RCC 7860 (cell line): ENCODE measurements around the gene PRKAG1.
A peak's percentile ranks its signal among the peaks of the same experiment; 100 is the strongest.
"Not testable (repeated sequence)": the region's sequence is repeated elsewhere in the genome, so short reads cannot be mapped to it uniquely, and the experiment has no call there.

Experiments used
- DNase-seq: peaks from one replicate; pipeline ENCODE4 v3.0.0-alpha.2; 2015; ENCODE audit warnings: low spot score
- FAIRE-seq: peaks from 2 replicates; lab custom pipeline; 2012; peaks lifted over from hg19 to GRCh38; lab: Jason Lieb, UNC

PRKAG1 gene

GRCh38 chr12:49018261-49019119 lies at the start of gene PRKAG1:
Gene PRKAG1, minus strand, starts transcription at chr12:49018776. Its CDS starts 36 bp downstream, at chr12:49018740.
- DNase-seq (peak; percentile 81), FAIRE-seq (no peak)

GRCh38 chr12:49066120-49066519 lies 47.5 kb upstream of the PRKAG1 start:
- no peak for DNase-seq
- FAIRE-seq: no peak

GRCh38 chr12:49064767-49065152 lies 46.2 kb upstream of the PRKAG1 start:
- FAIRE-seq (no peak), DNase-seq (no peak)

GRCh38 chr12:49061916-49062315 lies 43.3 kb upstream of the PRKAG1 start:
- DNase-seq, FAIRE-seq: not testable (repeated sequence)

- FAIRE-seq (no peak), DNase-seq (no peak)
These were observed 42.6 kb upstream of the PRKAG1 start for GRCh38 chr12:49061157-49061650.

- peak; percentile 74 for DNase-seq
- FAIRE-seq: no peak
These were observed 41.9 kb upstream of the PRKAG1 start, which contains the start of gene KMT2D for GRCh38 chr12:49060237-49061156. Gene KMT2D, minus strand, starts transcription at chr12:49060794. Its CDS starts 5,470 bp downstream, at chr12:49055324.

GRCh38 chr12:49059299-49060171 lies 41.0 kb upstream of the PRKAG1 start:
- FAIRE-seq (no peak), DNase-seq (no peak)

GRCh38 chr12:49059045-49059298 lies 40.4 kb upstream of the PRKAG1 start:
- DNase-seq: no peak

GRCh38 chr12:49058366-49059044 lies 39.9 kb upstream of the PRKAG1 start:
- no peak for DNase-seq
- no peak for FAIRE-seq

More at GRCh38 chr12:49059045-49059298, 40.4 kb upstream of the PRKAG1 start:
- no peak for FAIRE-seq

- no peak for FAIRE-seq
- no peak for DNase-seq
These were observed 39.3 kb upstream of the PRKAG1 start for GRCh38 chr12:49057888-49058287.

- peak; percentile 45 for DNase-seq
- no peak for FAIRE-seq
These were observed 37.6 kb upstream of the PRKAG1 start for GRCh38 chr12:49055978-49056754.

- DNase-seq (no peak), FAIRE-seq (no peak)
These were observed 36.5 kb upstream of the PRKAG1 start for GRCh38 chr12:49055092-49055491.

- FAIRE-seq (no peak), DNase-seq (no peak)
These were observed 35.9 kb upstream of the PRKAG1 start for GRCh38 chr12:49054524-49054923.

- FAIRE-seq (no peak), DNase-seq (no peak)
These were observed 35.5 kb upstream of the PRKAG1 start for GRCh38 chr12:49054096-49054495.

GRCh38 chr12:49052451-49053208 lies 34.1 kb upstream of the PRKAG1 start:
- DNase-seq (no peak), FAIRE-seq (no peak)

- DNase-seq: no peak
- FAIRE-seq: no peak
These were observed 33.3 kb upstream of the PRKAG1 start for GRCh38 chr12:49051777-49052438.

GRCh38 chr12:49051373-49051764 lies 32.8 kb upstream of the PRKAG1 start:
- FAIRE-seq (no peak), DNase-seq (no peak)
